Naive B cell (primary cell): ENCODE data around the gene PDE3B. TPM values are rescaled to one million over a fixed set of nuclear protein-coding genes. Genes with fewer than 3 reads are reported as not detected.
"Not testable (repeated sequence)": the region's sequence is repeated elsewhere in the genome, so short reads cannot be mapped to it uniquely, and the experiment has no call there.

ENCODE experiments used
- ATAC-seq, 2 donors: fragments of 150-1000 bp; cut with Tn5 transposase; 2 replicates each; pipeline ENCODE4 v1.10.0; 2021; ENCODE audit warnings: low read depth in 2 of 2, mild to moderate bottlenecking in 2 of 2, moderate library complexity in 2 of 2
- DNase-seq: peaks from one replicate; pipeline ENCODE4 v3.0.0; 2022
- H3K27ac Mint-ChIP-seq, 6 donors: one replicate each; pipeline ENCODE4 v1.8.0; 2020 to 2022; ENCODE audit warnings: mild to moderate bottlenecking in 6 of 6, mixed read lengths in 6 of 6, moderate library complexity in 5 of 6, inconsistent platforms in 2 of 6
- H3K27me3 Mint-ChIP-seq, 3 donors: one replicate each; pipeline ENCODE4 v1.8.0; 2021 to 2022; ENCODE audit warnings: mixed read lengths in 3 of 3, mild to moderate bottlenecking in 1 of 3
- H3K36me3 Mint-ChIP-seq, 2 donors: one replicate each; pipeline ENCODE4 v1.8.0; 2020 to 2022; ENCODE audit warnings: mixed read lengths in 2 of 2, inconsistent platforms in 1 of 2, mild to moderate bottlenecking in 1 of 2
- H3K4me1 Mint-ChIP-seq, 3 donors: one replicate each; pipeline ENCODE4 v1.8.0; 2020 to 2022; ENCODE audit warnings: mixed read lengths in 3 of 3, inconsistent platforms in 1 of 3, mild to moderate bottlenecking in 1 of 3, moderate library complexity in 1 of 3
- H3K4me3 Mint-ChIP-seq, 8 donors: one replicate each; pipeline ENCODE4 v1.8.0; 2020 to 2022; ENCODE audit warnings: mild to moderate bottlenecking in 8 of 8, mixed read lengths in 8 of 8, moderate library complexity in 8 of 8, inconsistent platforms in 2 of 8
- H3K9me3 Mint-ChIP-seq, 7 donors: one replicate each; pipeline ENCODE4 v1.8.0; 2020 to 2022; ENCODE audit warnings: mixed read lengths in 7 of 7, mild to moderate bottlenecking in 5 of 7, inconsistent platforms in 2 of 7, moderate library complexity in 1 of 7
- polyA plus RNA-seq, 6 donors: library from polyadenylated mRNA; unstranded; fragments of 300-500 nt; fragmentation: Illumina TruSeq; gene quantifications; one replicate each; pipeline ENCODE4 v1.2.3, GENCODE V29; 2021; ENCODE audit warnings: low read depth in 6 of 6

PDE3B gene
- polyA plus RNA-seq, 6 donors from 2014 or later = 0.65 to 5.7 (median 1.6) TPM

DNA sequence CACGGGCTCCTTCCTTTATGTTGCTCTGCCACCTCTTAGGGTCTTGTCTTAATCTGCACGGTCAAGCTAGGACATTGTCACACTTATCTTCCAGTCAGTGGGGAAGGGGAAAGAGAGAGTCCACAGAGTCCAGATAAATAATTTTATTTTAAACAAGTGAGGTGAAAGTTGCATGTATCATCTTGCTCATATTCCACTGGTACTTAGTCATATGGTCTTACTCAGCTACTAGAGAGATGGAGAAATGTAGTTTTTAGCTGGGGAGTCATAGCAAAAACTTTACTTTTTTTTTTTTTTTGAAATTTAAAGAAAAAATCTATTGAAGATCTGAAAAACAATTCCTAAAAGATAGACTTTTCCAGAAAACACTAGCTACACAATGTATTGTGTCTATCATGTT is 29.0 kb downstream of the PDE3B start:
- Mint-ChIP-seq H3K36me3 (no peaks in the 10 kb centered on the region), H3K4me3 (no peak overlapping the region), H3K27ac (peak overlapping the region in 1 of 6 donors; percentile 5), H3K4me1 (peaks cover 8 to 15% (median 9%) of the 10 kb centered on the region in 3 donors), H3K9me3 (peaks cover 0 to 2% (median 0%) of the 10 kb centered on the region in 7 donors), H3K27me3 (no peaks in the 10 kb centered on the region)
- DNase-seq (no peak), ATAC-seq (no peak)

- ATAC-seq = no peak
- H3K27ac Mint-ChIP-seq = peak overlapping the region in 2 of 6 donors; percentile 8 to 21
- no peak for DNase-seq
- no peak overlapping the region for H3K4me3 Mint-ChIP-seq
- H3K9me3 Mint-ChIP-seq = peaks cover 0 to 2% (median 0%) of the 10 kb centered on the region in 7 donors
- peaks cover 8 to 15% (median 9%) of the 10 kb centered on the region in 3 donors for H3K4me1 Mint-ChIP-seq
- no peaks in the 10 kb centered on the region for H3K27me3 Mint-ChIP-seq
- no peaks in the 10 kb centered on the region for H3K36me3 Mint-ChIP-seq
These were observed 29.8 kb downstream of the PDE3B start for GRCh38 chr11:14673421-14673820.

DNA sequence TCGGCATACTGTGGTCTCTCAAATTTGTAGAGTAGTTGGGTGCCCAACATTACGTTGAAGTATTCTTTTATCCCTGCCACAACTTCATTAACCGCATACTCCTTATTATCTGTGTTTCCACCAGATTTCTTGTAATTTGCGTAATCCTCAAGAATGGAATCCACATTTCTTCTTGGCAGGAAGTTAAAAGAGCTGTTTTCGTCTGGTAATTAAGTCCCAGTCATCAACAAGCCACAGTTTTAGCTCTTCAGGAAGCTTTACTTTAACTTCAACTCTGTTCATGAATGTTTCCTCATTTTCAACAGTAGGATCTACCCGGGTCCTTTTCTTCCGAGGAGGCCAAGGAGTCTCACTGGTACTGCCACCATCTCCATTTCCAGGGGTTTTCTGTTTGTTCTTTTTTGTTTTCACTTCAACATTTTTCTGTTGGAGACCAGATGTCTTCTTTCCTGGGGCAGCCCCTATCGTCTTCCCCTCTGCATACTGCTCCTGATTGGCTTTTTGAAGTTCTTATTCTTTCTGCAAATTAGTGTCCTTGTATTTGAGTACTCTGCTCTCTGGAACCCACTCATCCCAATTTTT is 30.3 kb downstream of the PDE3B start:
- Mint-ChIP-seq H3K4me1 (peaks cover 8 to 15% (median 9%) of the 10 kb centered on the region in 3 donors), H3K4me3 (peak overlapping the region in 3 of 8 donors; percentile 4 to 57 (median 26)), H3K9me3 (peaks cover 0 to 4% (median 0%) of the 10 kb centered on the region in 7 donors), H3K27me3 (no peaks in the 10 kb centered on the region), H3K27ac (peak overlapping the region; percentile 8 to 95 (median 53)), H3K36me3 (no peaks in the 10 kb centered on the region)
- DNase-seq = peak; percentile 25
- peak; percentile 70 to 81 for ATAC-seq

GRCh38 chr11:14676068-14676467 is 32.5 kb downstream of the PDE3B start:
- no peak for DNase-seq
- ATAC-seq = no peak
- Mint-ChIP-seq H3K27me3 (no peaks in the 10 kb centered on the region), H3K4me3 (no peak overlapping the region), H3K9me3 (peaks cover 5 to 12% (median 8%) of the 10 kb centered on the region in 7 donors), H3K36me3 (peaks cover 4 to 8% of the 10 kb centered on the region in 2 donors), H3K27ac (no peak overlapping the region), H3K4me1 (peaks cover 8 to 15% (median 9%) of the 10 kb centered on the region in 3 donors)

DNA sequence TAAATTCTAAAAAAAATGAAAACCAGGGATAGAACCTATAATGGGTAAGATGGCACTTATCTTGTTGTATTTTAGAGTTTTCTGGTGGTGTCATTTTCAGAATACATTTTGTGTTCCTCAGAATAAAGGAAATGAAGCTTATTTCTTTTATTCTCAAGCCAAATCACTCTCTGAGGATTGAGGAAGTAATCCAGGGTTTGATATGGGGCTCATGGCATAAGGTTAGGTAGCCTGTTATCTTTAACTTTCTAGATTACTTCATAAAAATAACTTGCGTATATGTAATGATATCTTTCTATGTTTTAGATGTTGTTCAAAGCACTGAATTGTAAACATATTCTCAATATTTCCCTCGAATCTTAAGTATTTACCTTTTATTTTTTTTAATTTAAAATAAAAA is 33.5 kb downstream of the PDE3B start:
- H3K4me3 Mint-ChIP-seq = no peak overlapping the region
- H3K4me1 Mint-ChIP-seq = peaks cover 8 to 15% (median 9%) of the 10 kb centered on the region in 3 donors
- H3K9me3 Mint-ChIP-seq = peaks cover 5 to 12% (median 8%) of the 10 kb centered on the region in 7 donors
- no peaks in the 10 kb centered on the region for H3K27me3 Mint-ChIP-seq
- peaks cover 4 to 8% of the 10 kb centered on the region in 2 donors for H3K36me3 Mint-ChIP-seq
- H3K27ac Mint-ChIP-seq = no peak overlapping the region
- ATAC-seq (peak in 1 of 2 donors; percentile 43), DNase-seq (no peak)

- Mint-ChIP-seq H3K4me1 (peaks cover 8 to 11% (median 9%) of the 10 kb centered on the region in 3 donors), H3K4me3 (no peak overlapping the region), H3K36me3 (peaks cover 4 to 8% of the 10 kb centered on the region in 2 donors), H3K27me3 (no peaks in the 10 kb centered on the region), H3K9me3 (peaks cover 5 to 12% (median 8%) of the 10 kb centered on the region in 7 donors), H3K27ac (no peak overlapping the region)
- ATAC-seq (no peak), DNase-seq (no peak)
These were observed 34.7 kb downstream of the PDE3B start for GRCh38 chr11:14678350-14678749.

DNA sequence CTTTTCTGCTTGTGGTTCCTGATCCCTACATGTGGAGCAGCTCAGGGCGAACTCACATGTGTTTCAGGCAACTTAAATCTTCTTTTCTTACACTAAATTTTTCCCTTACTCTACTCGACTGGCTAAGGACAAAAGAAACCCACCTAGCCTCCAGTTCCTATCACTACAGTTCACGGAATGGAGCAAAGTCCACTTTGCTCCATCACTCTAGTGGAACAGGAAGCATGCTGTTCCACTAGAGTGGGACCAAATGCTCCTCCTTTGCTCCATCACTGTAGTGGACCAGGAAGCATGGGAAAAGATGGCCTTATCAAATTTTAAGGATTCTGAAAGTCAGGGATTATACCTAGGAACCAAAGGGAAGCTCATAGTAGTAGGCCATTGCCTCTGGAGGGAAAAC is 36.1 kb downstream of the PDE3B start:
- no peak for ATAC-seq
- no peak for DNase-seq
- H3K36me3 Mint-ChIP-seq = peaks cover 4 to 8% of the 10 kb centered on the region in 2 donors
- no peaks in the 10 kb centered on the region for H3K27me3 Mint-ChIP-seq
- peaks cover 0 to 4% (median 0%) of the 10 kb centered on the region in 3 donors for H3K4me1 Mint-ChIP-seq
- H3K27ac Mint-ChIP-seq = no peak overlapping the region
- peaks cover 5 to 15% (median 8%) of the 10 kb centered on the region in 7 donors for H3K9me3 Mint-ChIP-seq
- no peak overlapping the region for H3K4me3 Mint-ChIP-seq

DNA sequence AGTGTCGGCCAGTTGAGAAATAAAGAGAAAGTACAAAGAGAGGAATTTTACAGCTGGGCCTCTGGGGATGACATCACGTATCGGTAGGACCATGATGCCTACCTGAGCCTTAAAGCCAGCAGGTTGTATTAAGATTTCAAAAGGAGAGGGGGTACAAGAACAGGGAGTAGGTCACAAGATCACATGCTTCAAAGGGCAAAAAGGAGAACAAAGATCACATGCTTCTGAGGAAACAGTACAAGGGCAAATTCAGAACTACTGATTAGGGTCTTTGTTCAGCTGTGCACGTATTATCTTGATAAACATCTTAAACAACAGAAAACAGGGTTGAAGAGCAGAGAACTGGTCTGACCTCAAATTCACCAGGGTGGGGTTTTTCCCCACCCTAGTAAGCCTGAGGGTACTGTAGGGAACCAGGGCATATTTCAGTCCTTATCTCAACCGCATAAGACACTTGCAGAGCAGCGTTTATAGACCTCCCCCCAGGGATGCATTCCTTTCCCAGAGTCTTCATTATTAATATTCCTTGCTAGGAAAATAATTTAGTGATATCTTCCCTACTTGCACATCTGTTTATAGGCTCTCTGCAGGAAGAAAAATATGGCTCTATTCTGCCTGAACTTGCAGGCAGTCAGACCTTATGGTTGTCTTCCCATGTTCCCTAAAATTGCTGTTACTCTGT is 40.8 kb downstream of the PDE3B start:
- not testable (repeated sequence) for ATAC-seq, DNase-seq, H3K4me1 Mint-ChIP-seq, H3K27me3 Mint-ChIP-seq, H3K36me3 Mint-ChIP-seq, H3K4me3 Mint-ChIP-seq
- Mint-ChIP-seq H3K27ac (peak overlapping the region in 3 of 6 donors; percentile 36 to 47 (median 46)), H3K9me3 (peaks cover 4 to 12% (median 5%) of the 10 kb centered on the region in 7 donors)

GRCh38 chr11:14687456-14687855 is 43.9 kb downstream of the PDE3B start:
- Mint-ChIP-seq H3K36me3 (no peaks in the 10 kb centered on the region), H3K4me3 (no peak overlapping the region), H3K27me3 (no peaks in the 10 kb centered on the region), H3K4me1 (peaks cover 0 to 4% (median 0%) of the 10 kb centered on the region in 3 donors), H3K27ac (no peak overlapping the region), H3K9me3 (peaks cover 0 to 8% (median under 1%) of the 10 kb centered on the region in 7 donors)
- DNase-seq (no peak), ATAC-seq (no peak)

DNA sequence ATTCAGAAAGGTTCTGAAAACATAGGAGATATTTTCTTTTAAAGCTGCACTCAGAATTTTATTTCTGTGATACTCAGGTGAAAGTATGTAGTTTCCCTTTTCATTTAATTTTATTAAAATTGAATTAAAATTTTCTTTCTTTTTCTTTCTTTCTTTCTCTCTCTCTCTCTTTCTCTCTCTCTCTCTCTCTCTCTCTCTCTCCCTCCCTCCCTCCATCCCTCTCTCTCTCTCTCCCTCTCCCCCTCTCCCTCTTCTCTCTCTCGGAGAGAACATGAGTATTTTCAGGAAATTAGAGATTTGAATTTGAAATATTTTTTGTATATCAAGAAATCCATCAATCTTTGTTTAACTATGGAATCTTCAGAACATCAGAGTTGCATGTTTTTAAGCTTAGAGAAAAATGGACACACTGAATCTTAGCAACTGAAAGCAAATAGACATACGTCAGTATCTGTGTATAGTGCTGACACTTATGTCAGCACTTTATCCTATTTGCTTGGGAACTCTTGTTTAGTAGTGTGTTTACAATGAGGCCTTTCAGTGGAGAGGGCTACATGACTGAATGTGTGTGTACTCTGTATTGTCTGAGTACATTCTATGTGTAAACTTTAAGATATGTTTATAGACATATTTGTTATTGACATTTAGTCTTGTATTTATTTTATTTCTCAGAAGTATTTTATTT is 44.5 kb downstream of the PDE3B start:
- no peaks in the 10 kb centered on the region for H3K27me3 Mint-ChIP-seq
- peaks cover 0 to 4% (median 0%) of the 10 kb centered on the region in 3 donors for H3K4me1 Mint-ChIP-seq
- H3K4me3 Mint-ChIP-seq = no peak overlapping the region
- no peaks in the 10 kb centered on the region for H3K36me3 Mint-ChIP-seq
- DNase-seq (no peak), ATAC-seq (no peak)
- H3K9me3 Mint-ChIP-seq = peaks cover 0 to 8% (median 2%) of the 10 kb centered on the region in 7 donors
- H3K27ac Mint-ChIP-seq = peak overlapping the region in 1 of 6 donors; percentile 37

DNA sequence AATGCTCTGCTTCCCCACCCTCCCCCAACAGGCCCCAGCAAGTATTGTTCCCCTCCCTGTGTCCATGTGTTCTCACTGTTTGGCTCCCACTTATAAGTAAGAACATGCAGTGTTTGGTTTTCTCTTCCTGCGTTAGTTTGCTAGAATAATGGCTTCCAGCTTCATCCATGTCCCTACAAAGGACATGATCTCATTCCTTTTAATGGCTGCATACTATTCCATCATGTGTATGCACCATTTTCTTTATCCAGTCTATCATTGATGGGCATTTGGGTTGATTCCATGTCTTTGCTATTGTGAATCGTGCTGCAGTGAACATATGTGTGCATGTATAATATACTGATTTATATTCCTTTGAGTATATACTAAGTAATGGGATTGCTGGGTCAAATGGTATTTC is 52.1 kb downstream of the PDE3B start:
- ATAC-seq, H3K27ac Mint-ChIP-seq, DNase-seq, H3K27me3 Mint-ChIP-seq, H3K36me3 Mint-ChIP-seq, H3K4me1 Mint-ChIP-seq, H3K4me3 Mint-ChIP-seq: not testable (repeated sequence)
- H3K9me3 Mint-ChIP-seq = peaks cover 5 to 18% (median 10%) of the 10 kb centered on the region in 7 donors

DNA sequence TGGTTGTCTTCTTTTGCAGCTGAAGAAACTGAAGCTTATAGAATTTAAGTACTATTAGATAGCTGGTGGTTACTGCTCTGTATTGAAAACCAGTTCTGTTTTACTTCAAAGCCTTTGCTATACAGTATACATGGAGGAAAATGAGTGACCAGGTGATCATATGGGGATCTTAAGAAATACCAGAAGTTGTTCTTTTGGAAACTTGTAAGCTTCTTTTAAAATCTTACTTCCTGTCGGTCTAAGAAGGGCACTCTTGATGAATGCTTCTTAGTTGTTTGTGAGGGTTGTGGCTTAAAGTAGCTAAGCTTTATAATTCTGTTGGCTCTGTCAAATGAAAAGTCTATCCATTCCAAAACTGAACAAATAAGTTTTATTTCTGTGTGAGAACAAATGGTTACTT is 55.2 kb downstream of the PDE3B start:
- H3K27ac Mint-ChIP-seq = no peak overlapping the region
- H3K27me3 Mint-ChIP-seq = no peaks in the 10 kb centered on the region
- peaks cover 0 to 5% (median 0%) of the 10 kb centered on the region in 3 donors for H3K4me1 Mint-ChIP-seq
- DNase-seq = no peak
- no peak overlapping the region for H3K4me3 Mint-ChIP-seq
- ATAC-seq = no peak
- H3K36me3 Mint-ChIP-seq = peaks cover 3 to 16% of the 10 kb centered on the region in 2 donors
- peaks cover 7 to 22% (median 17%) of the 10 kb centered on the region in 7 donors for H3K9me3 Mint-ChIP-seq

GRCh38 chr11:14700593-14700992 is 57.0 kb downstream of the PDE3B start:
- Mint-ChIP-seq H3K36me3 (peaks cover 2 to 14% of the 10 kb centered on the region in 2 donors), H3K9me3 (peaks cover 4 to 31% (median 21%) of the 10 kb centered on the region in 7 donors), H3K4me3 (peak overlapping the region in 1 of 8 donors; percentile 13), H3K27me3 (no peaks in the 10 kb centered on the region), H3K4me1 (peaks cover 0 to 5% (median 0%) of the 10 kb centered on the region in 3 donors), H3K27ac (no peak overlapping the region)
- ATAC-seq (no peak), DNase-seq (no peak)
